Ovary (tissue), 9 donors: Measurements from ENCODE around the gene CYP27B1. TPM values are rescaled to one million over a fixed set of nuclear protein-coding genes. Genes with fewer than 3 reads are reported as not detected.
A peak's percentile ranks its signal among the peaks of the same experiment; 100 is the strongest.

Experiments
- DNase-seq, 5 donors: peaks; one replicate each; pipeline ENCODE4 v3.0.0-alpha.2; 2019 to 2020
- H3K27ac ChIP-seq, 2 donors: fragments of 200-600 bp; one replicate each; pipeline versions ENCODE4 v1.5.1 to v1.8.0; 2019 to 2022
- H3K27me3 ChIP-seq: fragments of 200-600 bp; one replicate; pipeline ENCODE4 v1.8.0; 2022
- H3K36me3 ChIP-seq: fragments of 200-600 bp; sonication (generic); one replicate; pipeline ENCODE4 v1.5.1; 2019
- H3K4me1 ChIP-seq: one replicate; pipeline ENCODE4 v1.8.1; 2013; ENCODE audit warnings: mild to moderate bottlenecking, moderate library complexity; ENCODE audit not compliant: insufficient read depth
- H3K4me3 ChIP-seq: fragments of 200-600 bp; sonication (generic); one replicate; pipeline ENCODE4 v1.5.1; 2017
- H3K9me3 ChIP-seq, 2 donors: fragments of 200-600 bp in 1 of 2; sonication (generic) in 1 of 2; one replicate each; pipeline versions ENCODE4 v1.5.1 to v1.8.1; 2013 to 2019; ENCODE audit warnings: mild to moderate bottlenecking in 1 of 2, moderate library complexity in 1 of 2
- EP300 ChIP-seq: sonication (generic); formaldehyde crosslinking; IDR thresholded peaks from one replicate; pipeline ENCODE4 v1.6.1; 2017; ENCODE audit warnings: antibody characterized with exemption
- POLR2A ChIP-seq: fragments of 450-650 bp; IDR thresholded peaks from one replicate; pipeline ENCODE4 v1.6.1; 2017; ENCODE audit warnings: antibody characterized with exemption, mild to moderate bottlenecking, moderate library complexity
- WGBS, 3 donors: extraction: QIAGEN DNeasy Blood & Tissue Kit in 1 of 3; methylation state at CpG; one replicate each; pipeline versions ENCODE4 v1.1.5 to v1.1.7; 2013 to 2017; 5-methylcytosine and 5-hydroxymethylcytosine counted together
- intact Hi-C, 4 donors: fragments of 100-400 bp; cut with DNase I; formaldehyde crosslinking; loops; one replicate each; pipeline versions ENCODE4 v1.11.0 to v1.15.1; 2022 to 2023
- polyA plus RNA-seq, 2 donors: library from polyadenylated mRNA; stranded (reverse); fragments of 200-250 nt in 1 of 2; fragments of 350-450 nt in 1 of 2; fragmentation: Illumina TruSeq in 1 of 2; extraction: RNeasy Lipid Tissue Mini Kit (QIAGEN cat#74804) in 1 of 2; gene quantifications; one replicate each; pipeline ENCODE4 v1.2.3, GENCODE V29; 2013 to 2014
- total RNA-seq, 7 donors: library from RNA; depleted of rRNA in 2 of 7; stranded (reverse); fragments of >200 nt in 2 of 7; fragmentation: NEBNext Ultra II Directional in 3 of 7; extraction: Animal tissue kit (Norgen Biotek cat#: 25700) in 3 of 7; gene quantifications; one replicate each; pipeline versions ENCODE4 v1.1.0 to v1.2.4, GENCODE V29; 2016 to 2023
- TF ChIP-seq, protein P1 (sequence below), 3 donors: fragments of 450-650 bp in 2 of 3; fragments of 200-600 bp in 1 of 3; IDR thresholded peaks; one replicate each; pipeline versions ENCODE4 v1.5.1 to v1.8.0; 2016 to 2022; ENCODE audit warnings: antibody characterized with exemption in 3 of 3, mild to moderate bottlenecking in 1 of 3
- donor health status: DM: no; HTN: no; CAD: no; lungs with moderate emphysema.
- donor health status: DM: no; HTN: no; CAD: no.
- donor health status: Bipolar disorder and iron deficiency.
- donor health status: DM: yes; HTN: yes; CAD: no.
- donor health status: DM: no; HTN: no; CAD: no.
- donor health status: DM: yes; HTN: yes; CAD: no.

Gene CYP27B1
- total and polyA plus RNA-seq, 9 donors = 0.12 to 2.5 (median 0.92) TPM

DNA sequence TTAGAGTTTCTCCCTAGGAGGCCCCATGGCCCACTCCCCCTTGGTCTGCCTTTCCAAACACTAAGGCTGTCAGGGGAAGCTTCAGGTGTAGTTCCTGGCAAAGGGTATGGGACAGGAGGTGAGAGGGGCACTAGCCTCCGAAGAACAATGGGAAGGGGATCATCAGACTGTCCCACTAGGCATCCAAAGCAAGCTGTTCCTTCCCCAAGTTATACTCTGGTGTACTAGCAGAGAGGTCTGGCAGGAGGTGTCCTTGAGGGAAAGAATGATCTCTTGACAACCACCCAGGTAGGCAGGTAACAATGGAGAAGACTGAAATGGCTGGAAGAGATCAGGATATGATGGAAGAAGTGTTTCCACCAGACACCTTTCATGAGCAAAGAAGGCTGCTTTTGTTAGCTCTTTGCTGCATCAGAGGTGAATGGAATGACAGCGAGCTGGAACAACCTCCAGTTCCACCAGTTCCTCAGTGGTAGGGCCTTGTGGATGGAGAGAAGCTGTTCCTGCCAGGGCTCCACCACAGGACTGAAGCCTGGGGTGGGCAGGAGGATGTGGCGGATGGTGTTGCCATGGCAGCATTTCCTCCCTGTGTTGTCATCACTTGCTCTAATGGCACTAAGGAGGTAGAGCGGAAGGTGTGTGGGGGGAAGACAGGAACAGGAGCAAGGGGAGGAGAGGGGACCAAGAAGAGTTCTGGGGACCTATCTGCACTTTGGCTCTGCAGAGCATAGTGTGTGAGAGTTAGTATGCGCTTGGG, 26.0 kb downstream of the CYP27B1 start:
- H3K27me3 ChIP-seq = peaks cover 7% of the 10 kb centered on the region
- no peak for TF ChIP-seq POLR2A
- TF ChIP-seq, protein P1, sequence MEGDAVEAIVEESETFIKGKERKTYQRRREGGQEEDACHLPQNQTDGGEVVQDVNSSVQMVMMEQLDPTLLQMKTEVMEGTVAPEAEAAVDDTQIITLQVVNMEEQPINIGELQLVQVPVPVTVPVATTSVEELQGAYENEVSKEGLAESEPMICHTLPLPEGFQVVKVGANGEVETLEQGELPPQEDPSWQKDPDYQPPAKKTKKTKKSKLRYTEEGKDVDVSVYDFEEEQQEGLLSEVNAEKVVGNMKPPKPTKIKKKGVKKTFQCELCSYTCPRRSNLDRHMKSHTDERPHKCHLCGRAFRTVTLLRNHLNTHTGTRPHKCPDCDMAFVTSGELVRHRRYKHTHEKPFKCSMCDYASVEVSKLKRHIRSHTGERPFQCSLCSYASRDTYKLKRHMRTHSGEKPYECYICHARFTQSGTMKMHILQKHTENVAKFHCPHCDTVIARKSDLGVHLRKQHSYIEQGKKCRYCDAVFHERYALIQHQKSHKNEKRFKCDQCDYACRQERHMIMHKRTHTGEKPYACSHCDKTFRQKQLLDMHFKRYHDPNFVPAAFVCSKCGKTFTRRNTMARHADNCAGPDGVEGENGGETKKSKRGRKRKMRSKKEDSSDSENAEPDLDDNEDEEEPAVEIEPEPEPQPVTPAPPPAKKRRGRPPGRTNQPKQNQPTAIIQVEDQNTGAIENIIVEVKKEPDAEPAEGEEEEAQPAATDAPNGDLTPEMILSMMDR (IDR thresholded peaks at IDR 0.05) = no peak
- no peak for TF ChIP-seq EP300
- H3K27ac ChIP-seq = no peak overlapping the region
- H3K36me3 ChIP-seq = no peaks in the 10 kb centered on the region
- peaks cover 12% of the 10 kb centered on the region for H3K4me1 ChIP-seq
- no peaks in the 10 kb centered on the region for H3K9me3 ChIP-seq
- WGBS, 3 donors = 64 to 78% (median 70%) methylated on average over 5 of the region's 5 CpGs
- no peak overlapping the region for H3K4me3 ChIP-seq
- intact Hi-C loops = no loop called here
- no peak for DNase-seq

DNA sequence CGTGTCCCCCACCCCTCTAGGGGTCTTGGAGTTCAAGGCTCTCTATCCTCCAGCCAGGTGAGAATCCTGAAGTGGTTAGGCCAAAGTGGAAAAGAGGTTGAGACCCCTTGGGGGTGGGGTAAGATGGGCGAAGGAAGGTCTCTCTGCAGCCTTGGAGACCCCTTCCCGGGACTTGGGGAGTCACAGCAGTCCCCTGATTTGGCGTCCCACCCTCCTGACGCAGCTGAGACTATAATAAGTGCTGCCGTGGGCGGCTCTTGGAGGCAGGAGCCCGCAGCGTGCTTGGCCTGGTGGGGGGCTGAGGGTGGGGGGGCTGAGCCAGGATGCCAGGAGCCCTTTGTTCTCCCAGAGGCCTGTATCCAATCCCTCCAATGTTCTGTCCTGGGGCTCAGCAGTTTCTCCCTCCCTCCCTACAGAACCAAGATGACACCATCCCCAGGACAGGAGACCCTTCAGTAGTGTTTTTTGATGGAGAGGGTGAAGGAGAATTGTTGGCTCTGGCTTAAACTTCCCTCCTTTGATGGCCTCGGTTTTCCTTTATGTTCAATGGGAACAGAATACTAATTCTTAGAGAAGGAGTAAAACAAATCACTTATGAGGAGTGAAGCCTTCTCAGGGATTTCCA, 26.9 kb downstream of the CYP27B1 start:
- intact Hi-C loops = no loop called here
- H3K36me3 ChIP-seq = no peaks in the 10 kb centered on the region
- no peak for DNase-seq
- WGBS, 3 donors = 26 to 31% (median 30%) methylated on average over 10 of the region's 10 CpGs
- no peak for TF ChIP-seq EP300
- TF ChIP-seq POLR2A = no peak
- TF ChIP-seq, protein P1 (IDR thresholded peaks at IDR 0.05) = no peak
- peaks cover 9% of the 10 kb centered on the region for H3K4me1 ChIP-seq
- H3K9me3 ChIP-seq = no peaks in the 10 kb centered on the region
- H3K4me3 ChIP-seq = no peak overlapping the region
- no peak overlapping the region for H3K27ac ChIP-seq
- peaks cover 7% of the 10 kb centered on the region for H3K27me3 ChIP-seq

DNA sequence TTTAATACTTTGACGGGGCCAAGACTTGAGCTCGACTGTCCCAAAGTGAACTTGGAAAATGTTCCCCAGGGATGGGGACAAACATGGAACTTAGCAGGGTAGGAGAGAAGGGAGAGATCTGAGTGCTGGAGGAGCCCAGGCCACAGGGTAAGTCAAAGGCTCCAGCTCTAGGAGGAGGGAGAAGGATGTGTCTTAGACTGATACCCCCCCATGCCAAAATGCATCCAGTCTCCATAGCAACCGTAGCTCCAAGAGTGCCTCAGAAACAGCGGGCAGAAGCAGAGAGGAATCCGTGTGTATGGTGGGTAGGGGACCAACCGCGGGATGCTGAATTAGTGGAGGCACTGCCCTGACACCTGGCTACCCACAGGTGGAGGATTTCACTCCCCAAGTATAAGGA, 27.5 kb downstream of the CYP27B1 start:
- Histone ChIP-seq H3K36me3 (no peaks in the 10 kb centered on the region), H3K27me3 (peaks cover 7% of the 10 kb centered on the region), H3K9me3 (no peaks in the 10 kb centered on the region), H3K4me3 (no peak overlapping the region), H3K4me1 (peaks cover 9% of the 10 kb centered on the region), H3K27ac (no peak overlapping the region)
- intact Hi-C loops = no loop called here
- TF ChIP-seq, protein P1 (IDR thresholded peaks at IDR 0.05) = no peak
- TF ChIP-seq POLR2A = no peak
- DNase-seq = no peak
- WGBS, 3 donors = 11 to 21% (median 16%) methylated on average over 7 of the region's 7 CpGs

DNA sequence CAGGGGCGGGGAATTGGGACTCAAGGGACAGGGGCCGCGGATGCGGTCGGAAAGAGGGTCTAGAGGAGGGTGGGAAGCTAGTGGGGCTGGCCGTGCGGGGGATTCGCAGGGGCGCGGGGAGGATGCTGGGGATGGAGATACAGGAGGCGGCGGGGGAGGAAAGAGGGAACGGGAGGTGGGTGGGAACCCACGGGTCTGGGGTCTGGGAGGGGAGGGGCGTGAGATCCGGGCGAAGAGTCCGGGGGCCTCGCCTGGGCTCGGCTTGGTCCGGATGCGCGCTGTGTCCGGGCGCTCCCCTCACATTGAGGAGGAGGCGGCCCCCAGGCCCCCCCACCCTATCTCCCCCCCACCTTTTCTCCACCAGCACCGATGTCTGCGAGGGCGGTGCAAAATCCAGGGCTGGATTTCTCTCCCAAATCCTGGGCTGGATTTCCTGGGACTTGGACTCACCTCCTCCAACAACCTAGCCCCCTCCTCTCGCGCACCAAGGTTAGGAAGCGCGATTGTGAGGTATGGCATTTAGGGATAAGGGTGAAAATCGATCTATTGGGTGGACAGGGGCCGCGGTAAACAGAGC, 28.1 kb downstream of the CYP27B1 start, which contains the start of gene AGAP2:
Gene AGAP2, minus strand, starts transcription at position 82 of the 577 bp plus-strand sequence. CDS start 496 bp downstream, outside the sequence.
- TF ChIP-seq, protein P1 (IDR thresholded peaks at IDR 0.05) = no peak
- TF ChIP-seq EP300 (no peak), POLR2A (no peak)

More for the DNA sequence above, 28.1 kb downstream of the CYP27B1 start, which contains the start of gene AGAP2:
- Histone ChIP-seq H3K4me1 (peaks cover 5% of the 10 kb centered on the region), H3K27me3 (peaks cover 7% of the 10 kb centered on the region), H3K27ac (no peak within 1 kb of the TSS), H3K4me3 (peak within 1 kb of the TSS; percentile 2), H3K9me3 (no peaks in the 10 kb centered on the region), H3K36me3 (no peaks in the 10 kb centered on the region)
- WGBS, 3 donors = 1 to 4% (median 3%) methylated on average over 33 to 36 of the region's 36 CpGs
- DNase-seq = no peak
- intact Hi-C loops = no loop called here
